Measurements from ENCODE around the gene KCNA10.

Gene KCNA10

GRCh38 chr1:110477967-110478640, 40.9 kb downstream of the KCNA10 start:
- peaks cover 4% of the 10 kb centered on the region for H3K4me1 Mint-ChIP-seq
- H3K9me3 Mint-ChIP-seq, result no peaks in the 10 kb centered on the region
- H3K27me3 Mint-ChIP-seq, result peaks cover 3% of the 10 kb centered on the region
- no peak overlapping the region for H3K27ac Mint-ChIP-seq
- no peaks in the 10 kb centered on the region for H3K36me3 Mint-ChIP-seq
- H3K4me3 Mint-ChIP-seq, result no peak overlapping the region

GRCh38 chr1:110477445-110477957, 41.5 kb downstream of the KCNA10 start:
- Mint-ChIP-seq H3K36me3 (no peaks in the 10 kb centered on the region), H3K4me1 (peaks cover 4% of the 10 kb centered on the region), H3K4me3 (no peak overlapping the region), H3K27me3 (peaks cover 6% of the 10 kb centered on the region), H3K9me3 (no peaks in the 10 kb centered on the region), H3K27ac (no peak overlapping the region)

GRCh38 chr1:110477041-110477440, 41.9 kb downstream of the KCNA10 start:
- Mint-ChIP-seq H3K4me3 (no peak overlapping the region), H3K4me1 (peaks cover 4% of the 10 kb centered on the region), H3K27me3 (peaks cover 6% of the 10 kb centered on the region), H3K9me3 (no peaks in the 10 kb centered on the region), H3K27ac (no peak overlapping the region), H3K36me3 (no peaks in the 10 kb centered on the region)

- Mint-ChIP-seq H3K4me1 (peaks cover 4% of the 10 kb centered on the region), H3K27me3 (peaks cover 6% of the 10 kb centered on the region), H3K9me3 (no peaks in the 10 kb centered on the region), H3K27ac (no peak overlapping the region), H3K4me3 (no peak overlapping the region), H3K36me3 (no peaks in the 10 kb centered on the region)
Observed at GRCh38 chr1:110476028-110476765, 42.8 kb downstream of the KCNA10 start.

GRCh38 chr1:110475362-110476027, 43.5 kb downstream of the KCNA10 start:
- Mint-ChIP-seq H3K27me3 (peaks cover 6% of the 10 kb centered on the region), H3K4me3 (no peak overlapping the region), H3K36me3 (no peaks in the 10 kb centered on the region), H3K9me3 (no peaks in the 10 kb centered on the region), H3K4me1 (peaks cover 4% of the 10 kb centered on the region), H3K27ac (no peak overlapping the region)

GRCh38 chr1:110474444-110474843, 44.5 kb downstream of the KCNA10 start:
- no peaks in the 10 kb centered on the region for H3K9me3 Mint-ChIP-seq
- no peak overlapping the region for H3K4me3 Mint-ChIP-seq
- H3K36me3 Mint-ChIP-seq, result no peaks in the 10 kb centered on the region
- peaks cover 6% of the 10 kb centered on the region for H3K27me3 Mint-ChIP-seq
- H3K27ac Mint-ChIP-seq, result no peak overlapping the region
- peaks cover 4% of the 10 kb centered on the region for H3K4me1 Mint-ChIP-seq

- peaks cover 6% of the 10 kb centered on the region for H3K27me3 Mint-ChIP-seq
- no peak overlapping the region for H3K27ac Mint-ChIP-seq
Observed at GRCh38 chr1:110472546-110472945, 46.4 kb downstream of the KCNA10 start.

GRCh38 chr1:110471131-110471530, 47.8 kb downstream of the KCNA10 start:
- Mint-ChIP-seq H3K4me1 (no peaks in the 10 kb centered on the region), H3K36me3 (no peaks in the 10 kb centered on the region), H3K9me3 (no peaks in the 10 kb centered on the region)

More at GRCh38 chr1:110472546-110472945, 46.4 kb downstream of the KCNA10 start:
- Mint-ChIP-seq H3K9me3 (no peaks in the 10 kb centered on the region), H3K4me1 (peaks cover 4% of the 10 kb centered on the region), H3K4me3 (no peak overlapping the region), H3K36me3 (no peaks in the 10 kb centered on the region)

More at GRCh38 chr1:110471131-110471530, 47.8 kb downstream of the KCNA10 start:
- H3K27ac Mint-ChIP-seq, result no peak overlapping the region
- H3K27me3 Mint-ChIP-seq, result peaks cover 4% of the 10 kb centered on the region
- no peak overlapping the region for H3K4me3 Mint-ChIP-seq

Measured in activated naive CD4-positive, alpha-beta T cell treated with anti-CD3 and anti-CD28 coated beads, Interleukin-2, amount 50 U/mL, for 24 hours (primary cell).